ENCODE measurements around the gene VWC2L. TPM values are rescaled to one million over a fixed set of nuclear protein-coding genes. Genes with fewer than 3 reads are reported as not detected.

Gene VWC2L
- total RNA-seq, 2 experiments from 2014 or later, result not detected

GRCh38 chr2:214410128-214410775, 602 bp upstream of the VWC2L start:
- Mint-ChIP-seq H3K36me3 (ENCODE audit: low read depth) (no peaks in the 10 kb centered on the region), H3K27me3 (no peaks in the 10 kb centered on the region), H3K9me3 (no peaks in the 10 kb centered on the region), H3K27ac (no peak overlapping the region), H3K4me3 (no peak overlapping the region), H3K4me1 (ENCODE audit: low read depth) (no peaks in the 10 kb centered on the region)
- TF ChIP-seq CTCF (IDR thresholded peaks at IDR 0.05), result no peak
- POLR2A ChIA-PET, result no interaction called here
- ATAC-seq (no peak), DNase-seq (no peak)
- CTCF ChIA-PET, result no interaction called here
- intact Hi-C loops (cut with micrococcal nuclease), result no loop called here

GRCh38 chr2:214412679-214413078, 1.8 kb downstream of the VWC2L start:
- Mint-ChIP-seq H3K27me3 (no peaks in the 10 kb centered on the region), H3K4me3 (no peak overlapping the region), H3K27ac (no peak overlapping the region), H3K36me3 (ENCODE audit: low read depth) (no peaks in the 10 kb centered on the region), H3K9me3 (no peaks in the 10 kb centered on the region), H3K4me1 (ENCODE audit: low read depth) (no peaks in the 10 kb centered on the region)
- DNase-seq (no peak), ATAC-seq (no peak)
- intact Hi-C loops (cut with micrococcal nuclease), result no loop called here
- CTCF ChIA-PET, result no interaction called here
- POLR2A ChIA-PET, result no interaction called here
- no peak for TF ChIP-seq CTCF (IDR thresholded peaks at IDR 0.05)

DNA sequence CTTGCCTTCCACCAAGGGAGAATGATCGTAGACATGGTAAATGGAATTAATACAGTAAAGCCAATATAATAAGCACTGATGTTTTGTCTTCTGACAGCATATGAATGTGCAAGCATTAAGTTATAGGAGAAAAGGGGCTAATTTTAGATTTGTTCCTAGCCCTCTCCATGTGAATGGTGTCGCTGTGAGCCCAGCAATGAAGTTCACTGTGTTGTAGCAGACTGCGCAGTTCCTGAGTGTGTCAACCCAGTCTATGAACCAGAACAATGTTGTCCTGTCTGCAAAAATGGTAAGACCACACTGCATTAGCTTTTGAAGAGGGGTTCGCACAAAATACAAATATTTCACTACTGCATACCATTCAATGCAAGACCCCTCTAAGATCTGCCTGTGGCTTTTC, 25.6 kb downstream of the VWC2L start:
- intact Hi-C loops (cut with micrococcal nuclease), result no loop called here

DNA sequence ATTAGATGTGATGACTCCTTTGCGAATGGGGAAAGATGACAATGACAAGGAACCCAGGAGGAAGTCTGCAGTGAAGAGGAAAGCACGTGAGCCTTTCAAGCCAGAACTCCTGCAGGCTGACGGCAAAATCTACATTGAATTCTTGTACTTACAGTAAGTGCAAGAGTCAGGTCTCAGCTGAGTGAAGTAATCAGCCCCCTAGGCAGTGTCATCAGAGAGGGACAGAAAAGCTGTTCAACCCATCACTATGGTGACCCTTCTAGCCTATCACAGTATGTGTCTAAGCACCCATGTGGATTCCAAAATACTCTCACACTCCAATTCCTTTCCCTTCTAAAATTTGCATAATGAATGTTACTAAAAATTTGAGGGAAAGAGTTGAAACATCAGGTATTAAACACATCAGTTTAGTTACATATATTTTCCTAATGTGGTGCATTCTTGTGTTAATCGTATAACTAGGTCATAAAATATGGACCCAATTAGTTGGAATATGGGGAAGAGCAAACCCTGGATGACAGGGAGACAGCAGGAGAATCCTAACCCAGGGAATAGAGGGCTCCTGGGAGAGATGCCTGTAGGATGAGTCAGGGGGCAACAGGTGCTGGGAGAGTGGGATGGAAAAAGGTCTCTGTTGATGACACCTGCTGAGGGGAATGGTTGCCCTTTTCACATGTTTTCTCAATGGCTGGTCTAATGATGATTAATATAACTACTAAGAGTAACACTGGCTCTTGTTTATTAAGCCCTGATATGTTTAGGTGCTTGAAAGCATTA, 39.5 kb downstream of the VWC2L start:
- H3K36me3 Mint-ChIP-seq (ENCODE audit: low read depth), result no peaks in the 10 kb centered on the region
- ChIA-PET CTCF (no interaction called here), POLR2A (no interaction called here)
- no peak overlapping the region for H3K27ac Mint-ChIP-seq
- H3K9me3 Mint-ChIP-seq, result no peaks in the 10 kb centered on the region
- no peak overlapping the region for H3K4me3 Mint-ChIP-seq
- ATAC-seq (no peak), DNase-seq (no peak)
- no peak for TF ChIP-seq CTCF (IDR thresholded peaks at IDR 0.05)
- H3K4me1 Mint-ChIP-seq (ENCODE audit: low read depth), result no peaks in the 10 kb centered on the region
- intact Hi-C loops (cut with micrococcal nuclease), result no loop called here
- no peaks in the 10 kb centered on the region for H3K27me3 Mint-ChIP-seq

More for the DNA sequence above, 25.6 kb downstream of the VWC2L start:
- ChIA-PET POLR2A (no interaction called here), CTCF (no interaction called here)
- H3K4me3 Mint-ChIP-seq, result no peak overlapping the region
- TF ChIP-seq CTCF (IDR thresholded peaks at IDR 0.05), result no peak
- no peak overlapping the region for H3K27ac Mint-ChIP-seq
- no peaks in the 10 kb centered on the region for H3K4me1 Mint-ChIP-seq (ENCODE audit: low read depth)
- DNase-seq (no peak), ATAC-seq (no peak)
- H3K36me3 Mint-ChIP-seq (ENCODE audit: low read depth), result no peaks in the 10 kb centered on the region
- no peaks in the 10 kb centered on the region for H3K9me3 Mint-ChIP-seq
- H3K27me3 Mint-ChIP-seq, result peaks cover 2% of the 10 kb centered on the region

GRCh38 chr2:214451516-214452275, 40.8 kb downstream of the VWC2L start:
- Mint-ChIP-seq H3K9me3 (no peaks in the 10 kb centered on the region), H3K36me3 (ENCODE audit: low read depth) (no peaks in the 10 kb centered on the region), H3K4me1 (ENCODE audit: low read depth) (no peaks in the 10 kb centered on the region), H3K27me3 (no peaks in the 10 kb centered on the region), H3K4me3 (no peak overlapping the region), H3K27ac (no peak overlapping the region)
- TF ChIP-seq CTCF (IDR thresholded peaks at IDR 0.05), result no peak
- ATAC-seq (no peak), DNase-seq (no peak)
- intact Hi-C loops (cut with micrococcal nuclease), result no loop called here
- ChIA-PET POLR2A (no interaction called here), CTCF (no interaction called here)
